Omental fat pad (tissue), 4 donors: ENCODE measurements around the gene RHNO1. TPM values are rescaled to one million over a fixed set of nuclear protein-coding genes. Genes with fewer than 3 reads are reported as not detected.
A peak's percentile ranks its signal among the peaks of the same experiment; 100 is the strongest.

Experiments used
- ATAC-seq: fragments of 150-250 bp; one replicate; pipeline ENCODE4 v1.9.1; 2016; ENCODE audit warnings: mild to moderate bottlenecking, moderate library complexity; ENCODE audit not compliant: low FRiP score
- DNase-seq: peaks from one replicate; pipeline ENCODE4 v3.0.0-alpha.2; 2019; ENCODE audit warnings: low spot score
- total RNA-seq, 4 donors: library from RNA; depleted of rRNA; stranded (reverse); fragments of >200 nt; gene quantifications; one replicate each; pipeline ENCODE4 v1.1.0, GENCODE V29; 2016
- TF ChIP-seq, protein P1 (sequence below), 3 donors: fragments of 450-650 bp; IDR thresholded peaks; one replicate each; pipeline ENCODE4 v1.5.1; 2016 to 2017; ENCODE audit warnings: antibody characterized with exemption in 3 of 3, mild to moderate bottlenecking in 3 of 3, moderate library complexity in 2 of 3

The RHNO1 gene, protein sequence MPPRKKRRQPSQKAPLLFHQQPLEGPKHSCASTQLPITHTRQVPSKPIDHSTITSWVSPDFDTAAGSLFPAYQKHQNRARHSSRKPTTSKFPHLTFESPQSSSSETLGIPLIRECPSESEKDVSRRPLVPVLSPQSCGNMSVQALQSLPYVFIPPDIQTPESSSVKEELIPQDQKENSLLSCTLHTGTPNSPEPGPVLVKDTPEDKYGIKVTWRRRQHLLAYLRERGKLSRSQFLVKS
- total RNA-seq = 1 to 10 TPM; 4.6 to 8.8 (median 6.1) TPM

DNA sequence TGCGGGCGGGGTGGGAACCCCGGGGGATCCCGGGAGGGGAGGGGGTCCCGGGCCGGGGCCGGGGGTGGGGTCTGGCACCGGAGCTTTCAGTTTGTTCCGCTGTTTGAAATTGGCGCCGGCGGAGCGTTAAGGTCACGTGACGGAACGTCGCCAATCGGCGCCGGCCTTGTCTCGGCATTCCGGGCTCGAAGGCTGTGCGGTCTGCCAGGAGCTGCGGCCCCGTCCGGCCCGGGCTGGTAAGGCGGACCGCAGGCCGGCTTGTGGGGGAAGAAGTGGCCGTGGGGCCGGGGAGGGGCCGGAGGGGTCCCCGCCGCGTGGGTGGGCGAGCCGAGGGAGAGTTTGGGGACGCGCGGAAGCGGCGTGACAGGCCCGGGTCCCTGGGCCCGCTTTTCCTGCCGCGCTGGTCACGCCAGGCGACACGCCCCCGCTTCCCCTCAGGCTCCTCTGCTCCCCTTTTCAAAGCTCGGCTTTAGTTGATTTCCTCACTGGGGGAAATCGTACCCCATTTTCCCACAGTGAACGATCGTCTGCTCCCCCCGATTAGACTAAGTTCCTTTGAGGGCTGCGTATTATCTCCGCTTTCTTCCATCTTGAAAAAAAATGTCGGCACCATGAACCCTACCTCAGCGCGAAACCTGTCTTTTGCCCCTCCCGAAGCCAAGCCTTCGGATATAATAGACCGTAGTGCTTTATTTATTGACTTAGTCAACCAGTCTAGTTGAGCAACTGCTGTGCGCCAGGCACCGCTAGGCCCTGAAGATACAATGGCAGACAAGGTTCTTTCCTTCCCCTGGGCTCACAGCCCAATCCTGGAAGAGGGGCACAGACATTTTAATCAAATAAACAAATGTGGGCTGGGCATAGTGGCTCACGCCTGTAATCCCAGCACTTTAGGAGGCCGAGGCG, at the start of gene RHNO1, which contains the start of gene FOXM1:
RHNO1 (plus strand) TSS at position 177 of the 906 bp plus-strand sequence. CDS start 8,144 bp downstream, outside the sequence.
FOXM1 (minus strand) TSS at position 128 of the 906 bp plus-strand sequence. CDS start 2,696 bp downstream, outside the sequence.
- TF ChIP-seq, protein P1, sequence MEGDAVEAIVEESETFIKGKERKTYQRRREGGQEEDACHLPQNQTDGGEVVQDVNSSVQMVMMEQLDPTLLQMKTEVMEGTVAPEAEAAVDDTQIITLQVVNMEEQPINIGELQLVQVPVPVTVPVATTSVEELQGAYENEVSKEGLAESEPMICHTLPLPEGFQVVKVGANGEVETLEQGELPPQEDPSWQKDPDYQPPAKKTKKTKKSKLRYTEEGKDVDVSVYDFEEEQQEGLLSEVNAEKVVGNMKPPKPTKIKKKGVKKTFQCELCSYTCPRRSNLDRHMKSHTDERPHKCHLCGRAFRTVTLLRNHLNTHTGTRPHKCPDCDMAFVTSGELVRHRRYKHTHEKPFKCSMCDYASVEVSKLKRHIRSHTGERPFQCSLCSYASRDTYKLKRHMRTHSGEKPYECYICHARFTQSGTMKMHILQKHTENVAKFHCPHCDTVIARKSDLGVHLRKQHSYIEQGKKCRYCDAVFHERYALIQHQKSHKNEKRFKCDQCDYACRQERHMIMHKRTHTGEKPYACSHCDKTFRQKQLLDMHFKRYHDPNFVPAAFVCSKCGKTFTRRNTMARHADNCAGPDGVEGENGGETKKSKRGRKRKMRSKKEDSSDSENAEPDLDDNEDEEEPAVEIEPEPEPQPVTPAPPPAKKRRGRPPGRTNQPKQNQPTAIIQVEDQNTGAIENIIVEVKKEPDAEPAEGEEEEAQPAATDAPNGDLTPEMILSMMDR (IDR thresholded peaks at IDR 0.05) = no peak
- peak; percentile 71 for DNase-seq
- ATAC-seq = peak; percentile 87

GRCh38 chr12:2829275-2829674, 47.7 kb upstream of the RHNO1 start:
- TF ChIP-seq, protein P1 (IDR thresholded peaks at IDR 0.05) = no peak
- ATAC-seq (no peak), DNase-seq (no peak)

DNA sequence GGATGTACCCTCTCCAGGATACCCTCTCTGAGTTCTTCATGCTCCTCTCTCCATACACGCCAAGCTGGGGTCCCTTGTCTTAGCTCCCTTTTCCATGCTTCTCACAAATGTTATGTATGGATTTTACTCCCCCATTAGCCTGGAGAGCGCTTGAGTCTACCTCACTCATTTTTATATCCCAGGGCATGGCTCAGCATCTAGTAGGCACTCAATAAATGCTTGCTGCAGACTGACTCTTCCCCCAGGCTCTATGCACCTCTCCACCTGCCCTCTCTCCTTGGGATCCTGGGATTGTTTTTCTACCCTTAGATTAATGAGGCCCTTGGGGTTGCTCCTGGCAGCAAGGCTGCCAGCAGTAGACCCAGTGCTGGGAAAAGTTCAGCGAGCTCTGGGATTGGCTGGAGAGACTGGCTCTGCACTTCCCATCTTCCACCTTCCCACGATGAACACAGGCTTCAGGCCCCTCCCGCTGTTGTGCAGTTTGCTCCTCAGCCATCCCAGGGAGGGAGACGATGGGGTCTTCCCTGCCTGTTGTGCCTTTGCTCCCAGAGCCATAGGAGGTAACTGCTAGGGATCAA, 44.4 kb upstream of the RHNO1 start:
- DNase-seq (no peak), ATAC-seq (no peak)
- TF ChIP-seq, protein P1 (IDR thresholded peaks at IDR 0.05) = no peak

GRCh38 chr12:2833327-2833726, 43.7 kb upstream of the RHNO1 start:
- TF ChIP-seq, protein P1 (IDR thresholded peaks at IDR 0.05) = no peak
- ATAC-seq = no peak
- no peak for DNase-seq

DNA sequence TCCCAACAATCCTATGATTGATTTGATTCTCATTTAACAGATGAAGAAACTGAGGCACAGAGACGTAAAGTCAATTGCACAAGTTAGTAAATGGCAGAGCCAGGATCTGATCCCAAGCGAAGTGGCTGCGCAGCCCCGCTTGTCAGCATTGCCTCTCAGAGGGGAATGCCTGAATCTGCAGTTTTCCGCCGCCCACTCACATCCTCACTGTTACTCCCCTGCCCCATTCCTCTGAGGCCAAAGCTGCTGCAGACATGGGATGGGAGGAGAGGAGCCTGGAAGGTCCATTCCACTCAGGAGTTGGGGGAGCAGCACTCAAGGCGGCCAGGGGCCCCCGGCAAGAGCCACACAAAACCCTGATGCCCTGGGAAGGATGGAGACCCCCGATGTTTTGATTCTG, 43.2 kb upstream of the RHNO1 start:
- TF ChIP-seq, protein P1 (IDR thresholded peaks at IDR 0.05) = no peak
- ATAC-seq (peak; percentile 40), DNase-seq (no peak)

- TF ChIP-seq, protein P1 (IDR thresholded peaks at IDR 0.05) = no peak
- no peak for DNase-seq
- ATAC-seq = peak; percentile 74
Observed at GRCh38 chr12:2834581-2835491, 42.2 kb upstream of the RHNO1 start, which contains the start of gene NRIP2. TSS of gene NRIP2 (minus strand) at chr12:2835035. CDS start at chr12:2834983, 52 bp downstream.
